A549 (cell line): ENCODE results near the gene ARL3. TPM values are rescaled to one million over a fixed set of nuclear protein-coding genes. Genes with fewer than 3 reads are reported as not detected.

Experiments used
- ATAC-seq, 2 experiments: fragments of 200-7000 bp in 1 of 2; fragments of >200 bp in 1 of 2; cut with Nextera tagmentation in 1 of 2; cut with Tn5 transposase in 1 of 2; 3 replicates each; pipeline versions ENCODE4 v1.8.0 to v1.9.1; 2018 to 2020; ENCODE audit warnings: mild to moderate bottlenecking in 1 of 2, moderate library complexity in 1 of 2
- CTCF ChIA-PET: fragments of 300-600 bp; sonication (Branson Sonifier 250); formaldehyde crosslinking; extraction: SDS; loops from one replicate; lab custom pipeline; 2021; ENCODE audit warnings: antibody characterized with exemption, inconsistent platforms; lab: Yijun Ruan, JAX
- POLR2A ChIA-PET: fragments of 350-600 bp; formaldehyde crosslinking; extraction: SDS; loops from one replicate; lab custom pipeline; 2021; ENCODE audit warnings: antibody characterized with exemption, inconsistent platforms; lab: Yijun Ruan, JAX
- DNase-seq, 2 experiments: peaks; one replicate each; pipeline versions ENCODE4 v3.0.0 to v3.0.0-alpha.2; 2011 to 2016; ENCODE audit warnings: low read depth in 1 of 2, low spot score in 1 of 2
- FAIRE-seq: peaks from 2 replicates; lab custom pipeline; 2011; peaks lifted over from hg19 to GRCh38; lab: Jason Lieb, UNC
- H3K27ac ChIP-seq, 2 experiments: fragments of >200 bp; sonication (Bioruptor Twin); formaldehyde crosslinking; 3 replicates each; pipeline ENCODE4 v1.5.1; 2016 to 2017
- H3K4me1 ChIP-seq: fragments of >200 bp; sonication (Bioruptor Twin); formaldehyde crosslinking; 3 replicates; pipeline ENCODE4 v1.6.1; 2016
- H3K4me2 ChIP-seq: fragments of >200 bp; sonication (Bioruptor Twin); formaldehyde crosslinking; 3 replicates; pipeline ENCODE4 v1.6.1; 2016
- H3K4me3 ChIP-seq: fragments of >200 bp; sonication (Bioruptor Twin); formaldehyde crosslinking; 3 replicates; pipeline ENCODE4 v1.5.1; 2016
- H3K9me3 ChIP-seq: fragments of >200 bp; sonication (Bioruptor Twin); formaldehyde crosslinking; 3 replicates; pipeline ENCODE4 v1.6.1; 2016
- BCL3 ChIP-seq: fragments of >200 bp; sonication (Bioruptor Twin); formaldehyde crosslinking; IDR thresholded peaks from 3 replicates; pipeline ENCODE4 v1.6.1; 2016
- BHLHE40 ChIP-seq: IDR thresholded peaks from 2 replicates; pipeline ENCODE4 v1.6.1; 2012; ENCODE audit warnings: low read depth, low read length, inconsistent platforms
- CBX8 ChIP-seq: fragments of 200-600 bp; sonication (generic); IDR thresholded peaks from 2 replicates; pipeline ENCODE4 v1.6.1; 2016
- CTCF ChIP-seq: fragments of >200 bp; sonication (Bioruptor Twin); formaldehyde crosslinking; IDR thresholded peaks from 3 replicates; pipeline ENCODE4 v1.5.1; 2016
- FOXS1 ChIP-seq: fragments of 250-450 bp; sonication (Bioruptor Pico); IDR thresholded peaks from 2 replicates; pipeline ENCODE4 v1.5.0; 2020; ENCODE audit warnings: mild to moderate bottlenecking, moderate library complexity
- NFE2L2 ChIP-seq: fragments of 150-350 bp; conservative IDR thresholded peaks from 2 replicates; pipeline ENCODE4 v1.6.1; 2014; ENCODE audit warnings: low read length
- NR3C1 ChIP-seq: fragments of >200 bp; sonication (Bioruptor Twin); formaldehyde crosslinking; IDR thresholded peaks from 3 replicates; pipeline ENCODE4 v1.6.1; 2017
- PBX3 ChIP-seq: IDR thresholded peaks from 2 replicates; pipeline ENCODE4 v1.6.1; 2012
- POLR2A ChIP-seq: IDR thresholded peaks from 2 replicates; pipeline ENCODE4 v1.6.1; 2012; ENCODE audit warnings: mild to moderate bottlenecking, low read length
- POLR2AphosphoS2 ChIP-seq: conservative IDR thresholded peaks from 2 replicates; pipeline ENCODE4 v1.6.1; 2012; ENCODE audit warnings: low read length, improper control_type of control experiment, inconsistent platforms
- RFX5 ChIP-seq: fragments of 450-650 bp; IDR thresholded peaks from 2 replicates; pipeline ENCODE4 v1.7.1; 2014; ENCODE audit warnings: antibody characterized with exemption, mild to moderate bottlenecking, moderate library complexity
- SREBF2 ChIP-seq: fragments of 450-650 bp; IDR thresholded peaks from 2 replicates; pipeline ENCODE4 v1.6.1; 2014; ENCODE audit warnings: mild to moderate bottlenecking, moderate library complexity
- USF2 ChIP-seq: fragments of 450-650 bp; IDR thresholded peaks from 2 replicates; pipeline ENCODE4 v1.6.1; 2014; ENCODE audit warnings: antibody characterized with exemption
- ZC3H11A ChIP-seq: fragments of 450-650 bp; IDR thresholded peaks from 2 replicates; pipeline ENCODE4 v1.6.1; 2014; ENCODE audit warnings: antibody characterized with exemption, mild to moderate bottlenecking
- ZFP36 ChIP-seq: fragments of 450-650 bp; IDR thresholded peaks from 2 replicates; pipeline ENCODE4 v1.6.1; 2014; ENCODE audit warnings: borderline replicate concordance; ENCODE audit not compliant: partially characterized antibody
- WGBS: methylation state at CpG from one replicate; pipeline ENCODE4 v1.1.6; 2017; ENCODE audit errors: missing lambda C conversion rate; 5-methylcytosine and 5-hydroxymethylcytosine counted together
- polyA plus RNA-seq, 4 experiments: library from polyadenylated mRNA; depleted of rRNA in 3 of 4; stranded (reverse); fragments of >200 nt; fragmentation: RNase III in 1 of 4; extraction: RNeasy Plus Mini Kit Qiagen cat#74134 plus additional on column Dnase treatment in 1 of 4; gene quantifications; 2 replicates in 3 of 4; 3 replicates in 1 of 4; pipeline ENCODE4 v1.2.3, GENCODE V29; 2011 to 2017
- TF ChIP-seq, protein P1 (sequence below): fragments of 250-450 bp; sonication (Bioruptor Pico); IDR thresholded peaks from 2 replicates; pipeline ENCODE4 v1.5.0; 2020; ENCODE audit warnings: low read depth, mild to moderate bottlenecking, moderate library complexity

Gene ARL3
- polyA plus RNA-seq, 2 of the 4 experiments (the other 2 are of a cell fraction): 20.2 to 21.3 TPM

GRCh38 chr10:102657984-102658724 lies 56.0 kb downstream of the ARL3 start:
- peak overlapping the region; percentile 13 to 44; a peak in 3 of 6 replicates for H3K27ac ChIP-seq
- POLR2A ChIA-PET: interaction anchor here (0.9 kb wide), 1 partner anchor 12 kb away, joined by 3 read pairs; no protein-coding TSS in a partner anchor
- FAIRE-seq: no peak
- no peak for TF ChIP-seq POLR2AphosphoS2
- no peak for TF ChIP-seq POLR2A
- no peak for TF ChIP-seq FOXS1 (CRISPR knock-in tag)
- no peak for TF ChIP-seq PBX3
- H3K9me3 ChIP-seq: no peaks in the 10 kb centered on the region
- ATAC-seq: no peak
- peak overlapping the region; percentile 33; the same call in 1 of the 3 replicates for H3K4me2 ChIP-seq
- WGBS: 67% methylated on average over 11 of the region's 13 CpGs
- CTCF ChIA-PET: interaction anchor here (1.0 to 6.5 kb wide), 3 partner anchors 12 to 20 kb away, joined by 5 to 38 read pairs (median 18); partner anchors contain the start of gene TRIM8
- peaks cover 17% of the 10 kb centered on the region for H3K4me1 ChIP-seq
- no peak for DNase-seq
- H3K4me3 ChIP-seq: no peak overlapping the region

- Histone ChIP-seq H3K27ac (peak overlapping the region in 1 of 2 experiments; percentile 44; a peak in 1 of 6 replicates), H3K4me1 (peaks cover 17% of the 10 kb centered on the region), H3K4me3 (no peak overlapping the region), H3K4me2 (peak overlapping the region; percentile 33; the same call in 1 of the 3 replicates), H3K9me3 (no peaks in the 10 kb centered on the region)
- 87% methylated on average over 11 of the region's 11 CpGs for WGBS
- no peak for FAIRE-seq
- POLR2A ChIA-PET: no interaction called here
- DNase-seq: no peak
- ATAC-seq: no peak
- TF ChIP-seq ZFP36: no peak
- no peak for TF ChIP-seq CBX8
- no peak for TF ChIP-seq BHLHE40
- no peak for TF ChIP-seq SREBF2
- TF ChIP-seq CTCF: no peak
- no peak for TF ChIP-seq NFE2L2
- no peak for TF ChIP-seq NR3C1
- TF ChIP-seq RFX5: no peak
- TF ChIP-seq USF2: no peak
- TF ChIP-seq BCL3: no peak
- no peak for TF ChIP-seq PBX3
- TF ChIP-seq, protein P1, sequence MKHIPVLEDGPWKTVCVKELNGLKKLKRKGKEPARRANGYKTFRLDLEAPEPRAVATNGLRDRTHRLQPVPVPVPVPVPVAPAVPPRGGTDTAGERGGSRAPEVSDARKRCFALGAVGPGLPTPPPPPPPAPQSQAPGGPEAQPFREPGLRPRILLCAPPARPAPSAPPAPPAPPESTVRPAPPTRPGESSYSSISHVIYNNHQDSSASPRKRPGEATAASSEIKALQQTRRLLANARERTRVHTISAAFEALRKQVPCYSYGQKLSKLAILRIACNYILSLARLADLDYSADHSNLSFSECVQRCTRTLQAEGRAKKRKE (CRISPR knock-in tag): no peak
- TF ChIP-seq ZC3H11A: no peak
- CTCF ChIA-PET: interaction anchor here (2.4 to 6.5 kb wide), 3 partner anchors 12 to 22 kb away, joined by 9 to 38 read pairs (median 18); partner anchors contain the start of gene TRIM8
Observed at GRCh38 chr10:102657451-102657850, 56.7 kb downstream of the ARL3 start.
